GM18951 (cell line): ENCODE measurements around the gene PCBD2.
"Not testable (repeated sequence)": the region's sequence is repeated elsewhere in the genome, so short reads cannot be mapped to it uniquely, and the experiment has no call there.

ENCODE experiments used
- POLR2A ChIP-seq: IDR thresholded peaks from 4 replicates; pipeline ENCODE4 v1.6.1; 2011; ENCODE audit warnings: mild to moderate bottlenecking; ENCODE audit not compliant: insufficient read length, insufficient read depth; ENCODE audit errors: extremely low read depth
- in situ Hi-C: fragments of 300-500 bp; cut with MboI; formaldehyde crosslinking; loops from one replicate; pipeline ENCODE4 v1.12.0; 2022; ENCODE audit warnings: low sequenced_read_pairs, mixed read lengths, inconsistent platforms; ENCODE audit not compliant: unreplicated experiment

PCBD2 gene

GRCh38 chr5:134889335-134889734 is 15.6 kb upstream of the PCBD2 start:
- no peak for TF ChIP-seq POLR2A
- in situ Hi-C loops: no loop called here

GRCh38 chr5:134891473-134891872 is 13.5 kb upstream of the PCBD2 start:
- in situ Hi-C loops: no loop called here
- TF ChIP-seq POLR2A: no peak

- TF ChIP-seq POLR2A: no peak
- in situ Hi-C loops: no loop called here
These were observed 12.6 kb upstream of the PCBD2 start for GRCh38 chr5:134892282-134892681.

GRCh38 chr5:134892926-134893325 is 12.0 kb upstream of the PCBD2 start:
- in situ Hi-C loops: no loop called here
- no peak for TF ChIP-seq POLR2A

GRCh38 chr5:134893748-134894505 is 11.0 kb upstream of the PCBD2 start:
- TF ChIP-seq POLR2A: no peak
- in situ Hi-C loops: no loop called here

- in situ Hi-C loops: no loop called here
These were observed 2.7 kb upstream of the PCBD2 start for GRCh38 chr5:134902071-134902801.

GRCh38 chr5:134905246-134905996 is 490 bp downstream of the PCBD2 start:
- no peak for TF ChIP-seq POLR2A
- in situ Hi-C loops: no loop called here

More at GRCh38 chr5:134902071-134902801, 2.7 kb upstream of the PCBD2 start:
- TF ChIP-seq POLR2A: no peak

GRCh38 chr5:134906811-134907210 is 1.9 kb downstream of the PCBD2 start:
- TF ChIP-seq POLR2A: no peak
- in situ Hi-C loops: no loop called here

GRCh38 chr5:134910752-134911151 is 5.8 kb downstream of the PCBD2 start:
- in situ Hi-C loops: not testable (repeated sequence)

- in situ Hi-C loops: no loop called here
- no peak for TF ChIP-seq POLR2A
These were observed 6.6 kb downstream of the PCBD2 start for GRCh38 chr5:134911285-134912206.

GRCh38 chr5:134913254-134913653 is 8.3 kb downstream of the PCBD2 start:
- in situ Hi-C loops: no loop called here
- no peak for TF ChIP-seq POLR2A

- in situ Hi-C loops: no loop called here
- no peak for TF ChIP-seq POLR2A
These were observed 8.9 kb downstream of the PCBD2 start for GRCh38 chr5:134913795-134914194.

- TF ChIP-seq POLR2A: no peak
- in situ Hi-C loops: no loop called here
These were observed 12.3 kb downstream of the PCBD2 start for GRCh38 chr5:134917070-134917815.
